Measurements from ENCODE around the gene POU6F2.
"Not testable (repeated sequence)": the region's sequence is repeated elsewhere in the genome, so short reads cannot be mapped to it uniquely, and the experiment has no call there.

The POU6F2 gene

GRCh38 chr7:39313376-39313775 lies 335.7 kb downstream of the POU6F2 start:
- no peak for DNase-seq

GRCh38 chr7:39313974-39314373 lies 336.3 kb downstream of the POU6F2 start:
- no peak for DNase-seq

GRCh38 chr7:39317107-39317506 lies 339.4 kb downstream of the POU6F2 start:
- no peak for DNase-seq

DNA sequence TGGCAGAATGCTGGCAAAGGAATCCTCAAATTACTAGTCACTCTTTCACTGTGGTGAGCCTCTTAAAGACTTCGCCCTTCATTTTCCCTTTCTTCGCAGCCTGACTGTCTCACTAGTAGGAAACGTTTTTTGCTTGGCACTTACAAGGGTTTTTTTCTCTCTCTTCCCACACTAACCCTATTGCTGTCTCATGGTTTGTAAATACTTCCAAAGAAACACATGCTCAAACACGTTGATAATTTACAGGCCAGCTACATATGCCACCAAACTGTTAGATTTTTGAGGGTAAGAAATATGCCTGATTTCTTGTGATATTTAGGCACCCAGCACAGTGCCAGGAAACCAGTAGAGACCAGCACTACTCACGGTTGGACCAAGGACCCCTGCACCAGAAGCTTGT lies 340.2 kb downstream of the POU6F2 start:
- DNase-seq, result no peak

DNA sequence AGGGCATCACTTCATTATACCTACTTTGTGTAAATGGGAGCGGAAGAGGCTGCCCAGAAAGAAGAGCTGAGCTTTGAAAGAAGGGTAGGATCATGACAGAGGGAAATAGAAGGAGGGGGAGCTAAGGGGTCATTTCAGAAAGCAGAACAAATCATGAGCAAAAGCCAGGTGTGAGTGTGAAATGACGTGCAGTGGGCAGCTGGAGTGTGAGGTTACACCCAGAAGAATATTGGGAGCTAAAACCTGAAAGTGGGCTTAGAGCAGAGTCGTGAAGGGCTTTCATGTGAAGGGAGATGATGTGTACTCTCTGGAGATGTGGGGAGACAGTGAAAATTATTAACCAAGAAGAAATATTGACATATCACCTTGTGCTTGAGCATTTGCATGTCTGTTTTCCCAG lies 343.5 kb downstream of the POU6F2 start:
- no peak for DNase-seq

- no peak for DNase-seq
These were observed 344.3 kb downstream of the POU6F2 start for GRCh38 chr7:39321909-39322498.

GRCh38 chr7:39324139-39324760 lies 346.5 kb downstream of the POU6F2 start:
- no peak for DNase-seq

DNA sequence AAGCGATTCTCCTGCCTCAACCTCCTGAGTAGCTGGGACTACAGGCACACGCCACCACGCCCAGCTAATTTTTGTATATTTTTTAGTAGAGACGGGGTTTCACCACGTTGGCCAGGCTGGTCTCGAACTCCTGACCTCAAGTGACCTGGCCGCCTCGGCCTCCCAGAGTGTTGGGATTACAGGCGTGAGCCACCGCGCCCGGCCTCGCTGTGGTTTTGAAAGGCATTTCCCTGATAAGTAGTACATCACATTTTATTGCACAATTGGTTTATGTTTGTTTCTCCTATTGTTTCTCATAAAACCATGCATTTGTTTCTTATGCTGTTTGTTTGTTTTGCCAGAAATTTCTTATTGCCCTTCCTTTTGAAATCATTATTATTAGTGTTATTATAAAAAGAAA lies 353.9 kb downstream of the POU6F2 start:
- not testable (repeated sequence) for DNase-seq

DNA sequence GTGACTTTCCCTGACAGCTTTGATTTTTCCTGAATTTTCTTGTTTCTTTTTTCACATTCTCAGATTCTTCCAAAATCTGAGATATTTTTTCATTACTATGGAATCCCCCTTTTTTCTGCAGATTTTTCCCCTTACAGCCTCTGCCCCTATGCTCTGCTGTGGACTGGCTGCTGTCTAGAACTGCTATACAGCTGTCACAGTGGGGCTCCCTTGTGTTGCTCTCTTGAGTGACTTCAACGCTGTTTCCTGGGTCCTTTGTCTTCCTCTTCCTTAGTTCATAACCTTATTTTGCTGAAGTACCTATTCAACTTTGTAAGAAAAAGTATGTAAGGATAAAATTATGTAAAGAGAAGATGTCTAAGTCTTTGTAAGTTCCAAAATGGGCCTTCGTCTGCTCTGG lies 354.4 kb downstream of the POU6F2 start:
- no peak for DNase-seq

DNA sequence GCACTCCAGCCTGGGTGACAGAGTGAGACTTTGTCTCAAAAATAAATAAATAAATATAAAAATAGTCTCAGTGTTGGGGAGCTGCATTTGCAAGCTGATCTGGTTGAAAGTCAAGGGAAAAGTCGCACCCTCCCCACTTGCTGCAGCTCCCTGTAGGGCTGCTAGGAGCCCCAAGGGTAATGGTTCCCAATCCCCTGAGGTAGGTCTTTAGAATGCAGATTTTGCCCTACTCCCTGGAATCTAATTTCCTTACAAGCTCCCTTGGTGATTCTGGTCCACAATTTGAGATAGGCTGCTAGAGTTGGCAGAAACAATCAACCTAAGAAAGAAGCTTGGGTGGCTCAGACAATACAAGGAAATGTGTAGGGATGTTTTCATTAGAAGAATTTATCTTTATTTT lies 356.0 kb downstream of the POU6F2 start:
- DNase-seq, result no peak

- no peak for DNase-seq
These were observed 358.7 kb downstream of the POU6F2 start for GRCh38 chr7:39336442-39336841.

DNA sequence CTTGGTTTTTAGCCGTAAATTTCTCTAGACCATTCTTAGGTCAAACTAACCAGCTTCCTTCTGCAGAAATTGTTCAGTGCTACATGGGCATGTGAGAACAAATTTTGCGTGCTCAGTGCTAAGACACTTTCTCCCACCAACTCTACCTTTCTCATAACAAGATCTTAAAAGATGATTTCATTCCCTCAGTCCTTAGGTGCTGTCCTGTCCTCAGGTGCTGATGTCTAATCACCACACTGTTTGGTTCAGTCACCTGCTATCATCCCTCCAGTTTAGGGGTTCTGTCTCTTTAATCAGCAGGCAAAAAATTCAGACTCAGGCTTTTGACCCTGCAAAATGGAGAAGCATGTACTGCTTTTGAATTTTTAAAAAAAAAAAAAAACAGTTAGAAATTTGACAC lies 361.0 kb downstream of the POU6F2 start:
- DNase-seq, result no peak

GRCh38 chr7:39339591-39339990 lies 361.9 kb downstream of the POU6F2 start:
- DNase-seq, result no peak

GRCh38 chr7:39341083-39341482 lies 363.4 kb downstream of the POU6F2 start:
- DNase-seq, result no peak

GRCh38 chr7:39342763-39343162 lies 365.1 kb downstream of the POU6F2 start:
- no peak for DNase-seq

DNA sequence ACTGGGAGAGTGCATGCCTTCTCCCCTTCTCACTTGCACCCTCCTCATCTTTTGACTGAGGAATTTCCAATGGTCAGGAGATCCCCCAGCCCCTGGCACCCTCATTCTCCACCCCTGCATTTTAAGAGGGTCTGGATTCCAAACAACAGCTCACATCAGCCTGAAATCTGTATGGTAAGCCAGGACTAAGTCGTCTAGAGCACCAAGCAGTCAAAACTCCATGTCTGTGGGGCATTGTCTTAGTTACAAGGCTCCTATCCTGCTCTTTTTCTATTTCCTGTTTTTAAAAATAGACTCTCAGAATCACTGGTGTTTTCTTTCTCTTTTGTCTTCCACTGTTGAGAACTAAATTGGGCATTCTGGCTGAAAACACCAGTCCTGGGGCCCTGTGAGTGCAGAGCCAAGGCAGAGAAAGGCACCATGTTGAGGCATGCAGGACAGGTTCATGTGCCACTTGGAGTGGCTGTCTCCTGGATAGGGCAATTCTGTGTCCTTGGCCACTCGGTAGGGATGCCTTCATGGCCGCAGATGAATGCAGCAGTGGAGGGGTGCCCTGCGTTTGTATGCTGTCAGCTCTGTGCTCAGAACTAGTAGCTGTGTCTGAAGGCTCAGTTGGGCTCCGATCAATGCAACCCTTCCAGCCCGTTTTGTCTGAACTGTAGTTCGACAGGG lies 371.9 kb downstream of the POU6F2 start:
- DNase-seq, result no peak

DNA sequence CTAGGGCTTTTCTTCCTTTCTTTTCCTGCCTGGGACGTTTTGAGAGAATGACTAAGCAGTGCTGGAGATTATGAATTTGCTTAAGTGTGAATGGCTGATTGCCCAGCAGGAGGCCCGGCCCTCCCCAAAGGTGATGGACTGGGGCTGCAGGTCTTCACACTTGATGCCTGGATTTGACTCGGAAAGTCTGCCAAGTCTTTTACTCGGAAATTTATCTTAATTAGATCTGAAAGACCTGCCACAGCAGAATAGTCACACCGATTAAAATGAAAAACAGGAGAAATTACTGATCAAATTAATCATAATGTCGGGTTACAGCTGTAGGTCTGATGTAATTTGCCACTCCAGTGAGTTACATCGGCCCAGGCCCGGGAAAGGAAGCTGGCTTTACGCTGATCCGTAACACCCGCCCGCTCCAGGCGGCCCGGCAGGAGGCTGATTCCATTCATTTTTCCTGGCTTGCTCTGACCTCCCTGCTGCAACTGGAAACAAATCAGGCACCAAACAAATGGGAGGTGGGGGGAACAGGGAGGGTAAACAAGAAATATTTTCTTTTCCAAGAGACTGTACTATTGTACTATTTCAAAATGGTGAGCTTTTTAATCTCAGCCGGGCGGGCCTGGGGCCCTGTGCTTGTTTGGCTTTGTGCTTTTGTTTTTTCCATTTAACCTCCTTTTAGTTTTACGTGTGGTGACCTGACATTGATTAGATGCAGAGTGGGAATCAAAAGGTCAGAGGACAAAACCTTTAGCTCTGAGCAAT lies 376.1 kb downstream of the POU6F2 start:
- DNase-seq, result no peak

GRCh38 chr7:39355664-39356063 lies 378.0 kb downstream of the POU6F2 start:
- DNase-seq, result no peak

DNA sequence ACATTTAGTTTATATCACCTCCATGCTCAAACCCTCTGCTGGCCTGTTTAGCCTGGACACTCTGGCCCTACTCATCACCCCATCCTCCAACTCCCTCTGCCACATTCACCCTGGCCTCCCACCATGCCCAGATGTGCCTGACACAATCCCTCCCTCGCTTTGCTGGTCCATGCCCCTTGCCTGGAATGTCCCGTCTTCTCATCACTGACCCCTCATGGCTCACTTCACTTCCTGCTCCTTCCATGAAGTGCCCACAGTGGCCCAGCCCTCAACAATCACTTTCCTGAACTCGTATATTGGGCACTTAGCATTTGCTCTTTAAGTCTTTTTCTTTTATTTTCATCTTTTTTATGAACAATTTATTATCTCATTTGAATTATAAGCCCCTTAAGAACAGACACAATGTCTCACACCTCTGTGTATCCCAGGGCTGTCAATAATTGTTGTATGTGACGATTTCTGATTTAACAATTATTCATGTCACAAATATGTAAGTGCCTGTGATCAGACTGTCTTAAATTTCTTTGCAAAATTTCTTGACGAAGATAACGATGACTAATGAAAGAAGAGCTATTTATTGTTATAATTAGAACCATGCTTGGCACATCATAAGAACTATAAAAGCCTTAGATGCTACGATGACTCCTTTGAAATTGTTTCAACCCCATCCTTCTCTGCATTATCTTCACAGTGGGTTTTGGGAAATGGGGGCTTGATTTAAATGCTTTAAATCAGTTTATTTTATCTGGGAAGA lies 378.6 kb downstream of the POU6F2 start:
- no peak for DNase-seq

DNA sequence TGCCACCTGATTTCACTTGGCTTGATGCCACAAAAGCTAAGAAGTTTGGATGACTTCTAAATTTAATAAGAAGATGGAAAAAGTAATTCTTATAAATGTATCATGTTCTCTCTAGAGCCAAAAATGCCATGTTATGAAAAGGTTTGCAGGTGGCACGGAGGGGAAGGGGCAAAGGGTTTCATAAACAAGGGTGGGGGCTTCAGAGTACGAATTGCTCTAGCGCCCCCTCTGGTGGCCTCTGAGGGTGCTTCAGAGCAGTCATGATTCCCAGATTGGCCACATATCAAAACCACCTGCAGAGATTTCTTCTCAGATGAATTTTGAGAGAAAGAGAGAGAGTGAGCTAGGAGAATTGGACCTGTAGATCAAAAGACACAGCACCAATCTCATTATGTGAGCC lies 379.9 kb downstream of the POU6F2 start:
- DNase-seq, result no peak

- DNase-seq, result no peak
These were observed 382.3 kb downstream of the POU6F2 start for GRCh38 chr7:39360038-39360437.

DNA sequence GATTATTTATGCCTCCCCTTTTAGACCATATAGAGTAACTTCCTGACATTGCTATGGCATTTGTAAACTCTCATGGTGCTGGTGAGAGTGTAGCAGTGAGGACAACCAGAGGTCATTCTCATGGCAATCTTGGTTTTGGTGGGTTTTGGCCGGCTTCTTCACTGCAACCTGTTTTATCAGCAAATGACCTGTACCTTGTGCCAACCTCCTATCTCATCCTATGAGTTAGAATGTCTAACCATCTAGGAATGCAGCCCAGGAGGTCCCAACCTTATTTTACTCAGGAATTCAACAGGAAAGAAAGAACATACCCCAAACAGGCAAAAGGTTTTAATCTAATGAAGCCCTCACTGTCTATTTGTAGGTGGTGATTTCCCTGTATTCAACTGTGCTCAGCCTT lies 383.1 kb downstream of the POU6F2 start:
- no peak for DNase-seq

DNA sequence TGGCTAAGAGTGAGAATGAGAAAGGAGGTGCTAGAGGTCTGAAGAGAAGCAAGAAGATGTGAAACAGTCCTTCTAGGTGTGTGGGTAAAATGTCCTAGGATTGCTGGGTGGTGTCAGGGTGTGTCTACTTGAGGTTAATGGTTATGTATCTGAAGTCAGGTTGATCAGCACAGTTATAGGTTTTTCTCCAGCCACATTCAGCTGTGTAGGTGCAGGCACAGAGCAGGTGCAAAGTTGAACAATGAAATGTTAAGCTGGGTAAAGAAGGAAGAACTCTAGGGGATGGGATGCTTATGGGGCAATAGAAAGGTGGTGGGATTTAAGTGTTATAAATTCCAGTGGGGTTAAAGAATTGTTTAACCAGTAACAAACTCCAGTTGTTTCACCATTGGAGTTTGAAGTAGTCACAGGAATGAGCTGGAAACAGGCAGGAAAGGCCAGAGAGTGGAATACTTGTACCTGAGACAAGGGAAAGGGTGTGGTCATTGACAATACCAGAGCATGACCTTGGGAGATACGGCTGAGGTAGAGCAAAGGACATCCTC lies 388.1 kb downstream of the POU6F2 start:
- no peak for DNase-seq

Measured in NCI-H187 (cell line).